Measurements from ENCODE around the gene PDE4B.

DNA sequence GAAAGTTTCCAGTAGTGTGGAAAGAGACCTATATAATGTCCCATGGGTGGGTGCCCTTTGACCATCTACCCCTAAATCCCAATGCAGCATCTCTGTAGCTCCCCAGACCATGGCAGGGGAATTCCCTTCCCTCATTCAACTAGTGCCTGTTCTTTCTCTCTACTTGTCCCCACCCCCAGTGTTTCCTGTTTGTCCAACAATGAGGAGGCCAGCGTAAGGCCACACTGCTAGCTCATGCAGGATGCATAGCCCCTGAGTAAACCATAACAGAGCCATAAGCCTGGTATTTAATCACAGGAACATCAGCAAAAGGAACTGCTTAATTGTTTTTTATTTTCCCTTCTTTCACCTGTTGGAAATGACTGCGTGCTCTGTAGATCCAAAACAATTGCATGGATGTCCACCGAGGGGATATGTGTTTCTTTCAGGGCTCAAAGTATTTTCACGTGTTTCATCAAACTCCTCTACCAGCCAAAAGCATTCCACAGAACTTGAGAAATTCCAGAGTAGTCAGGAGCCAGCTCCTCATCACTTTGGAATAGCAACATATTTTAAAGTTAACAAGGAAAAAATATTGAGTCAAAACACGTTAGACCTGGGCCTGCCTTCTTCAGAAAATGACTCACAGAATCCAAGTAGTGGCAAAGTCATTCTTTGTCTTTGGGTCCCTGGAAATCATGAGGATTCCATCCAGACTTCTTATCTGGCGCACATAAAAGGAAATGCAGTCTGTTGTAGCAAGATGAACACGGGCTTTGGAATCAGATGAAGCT, 578.7 kb downstream of the PDE4B start:
- TF ChIP-seq POLR2A (IDR thresholded peaks at IDR 0.05; ENCODE audit: low read length) (no peak), GATA1 (IDR thresholded peaks at IDR 0.05; ENCODE audit: low read depth, low read length) (no peak)

All from erythroblast (primary cell).